Endothelial cell of hepatic sinusoid (primary cell): Measurements from ENCODE around the gene CREB5.

Experiments used
- in situ Hi-C: cut with HindIII; loops from 2 replicates; pipeline ENCODE4 v1.10.0; 2017; ENCODE audit warnings: low sequenced_read_pairs

The CREB5 gene

DNA sequence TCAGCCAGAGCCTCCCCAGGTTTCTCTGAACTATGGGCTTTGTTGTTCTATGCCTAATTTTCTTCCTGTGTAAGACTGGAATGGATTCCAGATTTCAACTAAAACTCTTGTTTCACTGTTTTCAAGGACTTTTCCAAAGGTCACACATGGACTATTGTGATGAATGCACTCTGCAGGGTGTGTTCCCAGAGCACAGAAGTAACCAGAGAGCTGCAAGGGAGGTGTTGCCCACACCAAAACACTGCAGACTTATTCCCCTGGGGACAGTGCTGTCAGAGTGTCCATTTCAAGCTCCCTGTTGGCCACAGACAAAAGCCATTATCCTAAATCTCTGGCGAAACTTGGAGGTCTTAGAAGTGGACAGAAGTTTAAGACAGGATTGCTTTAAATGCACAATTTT is 314.2 kb downstream of the CREB5 start:
- in situ Hi-C loops, result loop anchor here (5.0 kb wide), 1 partner anchor 84 kb away; no protein-coding TSS in a partner anchor

DNA sequence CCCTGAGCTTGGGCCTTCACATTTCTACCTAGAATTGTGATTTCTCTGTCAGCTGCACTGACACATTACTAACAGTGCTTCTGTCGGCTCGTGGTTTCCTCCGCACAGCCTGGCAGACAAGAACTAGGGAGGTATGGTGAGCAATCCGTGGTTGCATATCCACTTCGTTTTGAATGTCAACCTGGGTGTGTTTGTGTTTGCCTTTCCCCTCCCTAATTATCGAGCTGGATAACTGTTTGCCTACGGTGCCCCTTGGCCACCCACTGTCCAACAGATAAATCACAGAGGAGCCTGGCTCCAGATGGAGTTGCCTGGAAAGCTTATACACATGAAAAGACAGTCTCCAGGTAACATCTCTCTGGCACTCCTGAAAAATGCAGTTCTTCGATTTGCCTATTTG is 317.0 kb downstream of the CREB5 start:
- in situ Hi-C loops, result loop anchor here (5.0 kb wide), 1 partner anchor 87 kb away; no protein-coding TSS in a partner anchor

DNA sequence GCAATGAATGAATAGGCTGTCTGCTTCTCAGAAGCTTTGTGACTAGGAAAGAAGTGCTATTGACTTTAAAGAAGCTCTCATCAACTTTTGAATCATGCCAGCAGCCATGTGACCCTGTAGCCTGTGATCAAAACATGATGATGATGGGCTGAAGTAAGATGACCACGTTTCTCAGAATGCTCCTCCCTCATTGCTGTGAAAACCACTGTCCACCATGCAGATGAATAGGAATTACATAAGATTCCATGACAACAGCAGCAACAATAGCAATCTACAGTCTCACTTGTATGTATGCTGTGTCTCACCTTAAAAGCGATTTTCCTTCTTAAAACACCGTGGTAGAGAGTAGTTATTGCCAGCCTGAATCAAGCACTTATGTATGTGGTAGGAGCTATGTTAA is 317.4 kb downstream of the CREB5 start:
- in situ Hi-C loops, result loop anchor here (5.0 kb wide), 1 partner anchor 87 kb away; no protein-coding TSS in a partner anchor

DNA sequence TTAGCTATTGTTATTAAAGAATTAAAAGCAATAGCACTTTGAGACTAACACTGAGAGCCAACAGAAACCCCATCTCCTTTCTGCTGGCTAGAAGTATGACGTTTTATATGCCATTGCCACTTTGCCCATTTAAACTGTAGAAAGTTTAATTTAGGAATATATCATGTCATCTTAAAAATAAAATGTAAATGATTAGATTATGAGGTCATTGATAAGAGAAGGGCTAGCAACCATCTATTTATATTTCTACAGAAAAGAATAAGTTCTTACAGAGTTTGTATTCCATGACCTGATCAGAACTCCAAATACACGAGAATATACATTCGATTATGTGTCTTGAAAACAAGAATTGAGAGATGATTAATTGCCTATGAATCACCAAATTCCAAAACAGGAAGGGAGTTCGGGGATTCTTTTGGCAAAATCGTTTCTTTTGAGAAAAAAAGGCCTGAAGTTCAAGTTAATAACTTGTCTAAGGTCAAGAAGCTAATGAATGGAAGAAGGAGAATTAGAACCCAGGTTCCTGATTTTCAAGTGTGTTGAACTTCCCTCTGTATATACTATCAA is 318.9 kb downstream of the CREB5 start:
- in situ Hi-C loops, result no loop called here

DNA sequence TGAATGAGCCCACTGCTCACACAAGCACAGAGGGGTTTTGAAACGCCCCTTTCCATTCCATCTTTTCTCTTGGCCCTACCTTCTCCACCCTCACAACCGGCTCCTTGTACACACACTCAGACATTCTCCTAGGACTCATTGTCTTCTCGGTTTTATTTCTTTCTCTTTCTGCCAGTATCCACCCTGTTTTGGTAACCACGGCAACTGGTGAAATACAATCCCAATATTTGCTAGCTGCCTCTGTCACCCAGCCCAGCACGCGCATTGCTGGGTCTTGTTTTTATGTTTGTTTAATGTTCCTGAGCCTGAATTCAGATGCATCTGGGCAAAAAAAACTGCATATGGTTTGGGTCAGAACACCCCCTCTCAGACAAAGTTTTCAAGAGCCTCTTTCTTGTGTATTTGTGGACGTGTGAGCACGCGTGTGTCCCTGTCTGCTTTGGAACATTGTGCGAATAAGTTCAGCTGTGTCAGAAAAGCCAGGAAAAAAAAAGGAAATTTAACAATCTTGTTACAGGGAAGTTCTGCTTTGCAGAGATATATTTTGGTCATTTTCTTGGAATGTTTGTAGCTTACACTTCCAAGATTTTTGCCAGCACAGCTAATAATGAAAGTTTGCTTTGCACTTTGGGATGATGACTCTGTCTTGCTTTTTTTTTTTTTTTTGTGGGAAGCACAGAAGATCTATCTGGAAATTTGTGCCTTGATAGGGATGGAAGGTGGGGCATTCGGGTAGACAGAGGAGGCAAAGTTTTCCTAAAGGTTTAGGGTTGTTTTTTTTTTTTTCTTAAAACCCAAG is 320.0 kb downstream of the CREB5 start:
- in situ Hi-C loops, result no loop called here

DNA sequence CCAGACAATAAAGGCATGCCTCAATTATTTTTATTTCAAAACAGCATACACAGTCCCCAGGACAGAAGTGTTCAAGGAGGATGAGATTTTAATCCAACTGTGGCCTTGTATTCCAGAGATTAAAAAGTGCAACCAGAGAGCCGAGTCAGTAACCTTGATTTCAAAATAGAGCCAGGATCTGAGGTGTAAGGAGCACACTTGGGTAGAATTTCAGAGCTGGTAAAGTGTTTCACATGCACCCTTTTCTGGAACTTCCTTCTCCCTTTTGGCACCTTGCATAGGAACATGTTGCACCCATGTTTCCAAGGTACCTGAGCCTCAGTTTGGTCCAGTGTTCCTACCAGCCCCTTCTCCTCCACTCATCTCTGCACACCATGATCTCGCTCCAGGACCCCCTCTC is 320.7 kb downstream of the CREB5 start:
- in situ Hi-C loops, result no loop called here

DNA sequence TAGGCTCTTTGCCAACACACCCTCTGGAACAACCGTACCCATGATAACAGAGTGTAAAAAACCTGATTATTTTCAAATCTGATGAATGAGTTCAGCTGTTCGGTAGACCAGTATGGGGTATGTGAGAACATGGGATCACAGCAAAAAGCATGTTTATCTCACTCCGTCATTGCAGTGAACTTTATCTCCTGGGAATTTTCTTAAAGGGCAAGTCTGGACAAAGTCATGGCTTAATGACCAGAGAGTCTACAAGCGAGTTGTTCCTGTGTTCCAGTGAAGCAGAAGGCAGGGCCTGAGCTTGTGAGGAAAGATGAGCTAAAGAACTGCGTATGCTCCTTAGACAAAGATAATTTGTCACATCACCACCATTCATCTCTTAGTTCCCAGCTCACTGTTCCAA is 326.1 kb downstream of the CREB5 start:
- in situ Hi-C loops, result no loop called here

DNA sequence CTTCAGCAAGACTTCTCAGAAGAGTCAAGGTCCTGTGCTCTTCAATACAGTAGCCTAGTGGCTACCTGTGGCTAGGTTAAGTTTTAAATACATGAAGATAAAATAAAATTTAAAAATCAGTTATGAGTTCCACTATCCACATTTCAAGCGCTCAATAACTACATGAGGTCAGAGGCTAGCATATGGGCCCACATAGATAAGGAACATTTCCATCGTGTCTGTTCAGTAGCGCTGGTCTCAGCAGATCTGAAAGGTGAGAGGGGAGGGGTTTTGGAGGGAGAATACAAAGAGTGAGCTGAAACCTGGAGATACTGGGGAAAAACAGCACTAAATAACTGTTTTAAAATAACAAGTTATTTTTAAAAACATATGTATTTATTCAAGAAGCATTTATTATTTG is 326.8 kb downstream of the CREB5 start:
- in situ Hi-C loops, result no loop called here

DNA sequence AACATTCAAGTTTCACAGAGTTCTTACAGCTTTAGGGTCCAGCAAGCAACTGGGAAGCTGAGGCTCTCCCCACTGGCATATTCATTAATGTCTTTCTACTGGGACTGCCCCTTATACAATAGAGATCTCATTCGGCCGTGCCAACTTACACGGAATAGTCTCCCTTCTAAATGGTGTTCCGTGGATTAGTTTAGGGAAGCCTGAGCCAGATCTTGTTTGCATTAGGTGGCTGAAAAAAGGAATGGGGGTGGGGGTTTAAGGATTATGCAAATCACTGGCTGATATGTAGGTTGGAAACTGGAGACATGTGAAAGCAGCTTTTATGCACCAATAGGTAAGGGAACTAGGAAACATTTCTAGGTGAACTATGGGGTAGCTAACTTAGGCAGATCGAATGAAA is 327.5 kb downstream of the CREB5 start:
- in situ Hi-C loops, result no loop called here

DNA sequence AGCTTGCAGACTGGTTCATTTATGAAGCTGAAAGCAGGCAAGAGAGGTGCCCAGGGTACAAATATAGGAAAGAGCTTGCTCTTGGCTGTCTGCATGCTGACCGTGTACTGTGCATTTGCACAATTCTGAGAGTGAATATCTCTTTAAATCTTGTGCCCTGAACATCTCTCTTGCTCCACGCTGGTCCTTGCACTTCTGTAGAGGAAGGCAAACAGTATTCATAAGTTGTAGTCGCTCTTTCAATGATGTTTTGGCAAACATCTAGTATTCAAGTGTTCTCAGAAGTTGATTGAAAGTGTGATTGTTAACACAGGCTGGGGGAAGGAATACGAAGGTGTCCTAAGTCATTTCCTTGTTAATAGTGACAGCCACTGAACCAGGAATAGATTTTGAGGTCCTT is 332.6 kb downstream of the CREB5 start:
- in situ Hi-C loops, result no loop called here

DNA sequence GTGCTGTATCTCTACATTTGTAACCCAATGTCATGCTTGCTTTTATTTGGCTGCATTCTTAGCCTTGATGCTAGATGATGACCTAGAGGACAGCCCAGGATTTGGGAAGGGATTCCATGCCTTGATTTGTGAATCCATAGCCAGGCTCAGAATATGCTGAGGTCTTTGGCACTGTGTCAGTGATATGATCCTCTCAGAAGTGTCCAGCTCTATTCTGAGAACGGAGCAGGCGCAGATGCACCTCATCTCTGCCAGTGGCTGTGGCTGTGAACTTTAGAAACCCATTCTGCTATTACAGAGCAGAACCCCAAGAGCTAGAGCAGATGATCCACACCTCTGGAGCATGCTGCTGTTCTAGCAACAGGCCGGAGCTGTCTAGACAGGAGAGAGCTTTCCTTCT is 333.0 kb downstream of the CREB5 start:
- in situ Hi-C loops, result no loop called here

DNA sequence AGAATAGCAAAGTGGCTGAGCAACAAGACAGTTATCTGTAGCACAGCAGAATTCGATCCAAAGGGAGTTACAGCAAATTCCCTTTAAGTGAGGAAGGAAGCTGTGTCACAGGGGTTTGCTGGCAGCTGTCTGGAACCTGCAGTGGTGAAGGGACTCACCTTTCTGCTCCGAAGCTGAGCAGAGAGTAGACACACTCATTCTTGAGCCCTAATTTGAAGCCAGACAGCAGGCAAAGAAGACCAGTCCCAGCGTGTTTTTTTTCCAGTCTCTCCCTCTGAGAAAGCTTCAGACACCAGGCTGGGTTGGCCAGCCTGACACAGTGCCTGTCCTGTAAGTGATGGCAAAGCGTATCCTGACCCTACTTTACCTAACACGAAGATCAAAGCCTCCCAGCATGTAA is 335.1 kb downstream of the CREB5 start:
- in situ Hi-C loops, result no loop called here

DNA sequence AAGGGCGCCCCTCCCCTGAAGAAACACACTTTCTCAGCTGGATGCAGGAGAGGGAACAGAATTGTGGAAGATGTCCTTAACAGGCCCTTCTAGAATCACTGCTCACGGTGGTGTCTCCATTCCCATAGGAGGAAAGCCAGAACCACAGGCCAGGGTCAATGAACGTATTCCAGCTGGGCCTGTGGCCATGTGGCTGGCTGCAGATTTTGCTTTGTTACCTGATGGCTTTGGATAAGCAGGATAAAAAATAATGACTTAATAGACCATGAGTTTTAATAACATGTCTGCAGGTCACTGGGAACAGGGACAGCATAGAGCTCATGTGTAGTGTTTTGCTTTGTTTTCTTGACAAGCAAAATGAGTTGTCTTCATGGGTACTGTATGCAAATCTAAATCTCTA is 335.5 kb downstream of the CREB5 start:
- in situ Hi-C loops, result no loop called here

DNA sequence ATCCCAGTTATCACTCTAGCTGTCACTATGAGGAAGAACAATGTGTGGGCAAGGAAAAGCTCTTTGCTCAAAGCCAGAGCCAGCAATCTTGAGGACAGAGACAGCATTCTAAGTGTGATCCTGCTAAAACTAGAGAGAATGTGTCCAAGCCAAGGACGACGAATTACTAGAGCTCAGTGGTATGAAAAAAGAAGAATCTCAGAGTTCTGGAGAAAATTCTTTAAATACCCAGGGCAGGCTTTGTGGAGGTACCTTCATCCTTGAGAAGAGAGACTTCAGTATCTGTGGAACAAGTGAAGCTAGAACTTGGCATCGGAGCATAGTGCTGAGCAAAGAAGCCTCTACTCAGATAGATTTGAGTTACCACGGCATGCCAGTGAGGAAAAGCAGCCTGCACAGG is 336.0 kb downstream of the CREB5 start:
- in situ Hi-C loops, result no loop called here

DNA sequence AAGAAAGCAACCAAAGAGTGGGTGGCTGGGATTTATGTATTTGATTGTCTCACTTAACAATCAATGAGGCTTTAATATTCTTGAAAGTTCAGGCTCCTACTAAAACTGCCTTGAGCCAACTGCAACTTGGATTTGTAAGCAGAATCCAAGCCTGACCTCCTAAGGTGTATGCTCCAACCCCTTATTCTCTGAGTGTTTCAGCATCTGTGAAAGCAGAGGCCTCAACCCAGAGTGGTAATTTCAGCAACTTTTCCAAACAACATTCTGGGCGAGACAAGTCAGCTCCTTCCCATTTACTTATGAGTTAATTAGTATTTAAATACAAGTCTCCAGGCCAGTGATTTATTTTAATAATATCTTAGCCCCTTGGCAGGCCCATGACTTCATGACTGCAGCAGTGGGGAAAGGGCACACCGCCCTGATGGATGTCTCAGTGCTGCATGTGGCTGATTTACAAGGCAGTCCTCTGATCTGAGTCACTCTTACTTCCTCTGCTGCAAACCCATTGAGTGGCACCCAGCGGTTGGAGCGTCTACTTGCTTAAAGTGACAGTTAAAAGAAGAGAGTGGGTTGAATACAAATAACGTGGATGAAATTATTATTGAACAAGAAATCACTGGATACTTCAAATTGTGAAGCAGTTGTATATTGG is 336.7 kb downstream of the CREB5 start:
- in situ Hi-C loops, result no loop called here

DNA sequence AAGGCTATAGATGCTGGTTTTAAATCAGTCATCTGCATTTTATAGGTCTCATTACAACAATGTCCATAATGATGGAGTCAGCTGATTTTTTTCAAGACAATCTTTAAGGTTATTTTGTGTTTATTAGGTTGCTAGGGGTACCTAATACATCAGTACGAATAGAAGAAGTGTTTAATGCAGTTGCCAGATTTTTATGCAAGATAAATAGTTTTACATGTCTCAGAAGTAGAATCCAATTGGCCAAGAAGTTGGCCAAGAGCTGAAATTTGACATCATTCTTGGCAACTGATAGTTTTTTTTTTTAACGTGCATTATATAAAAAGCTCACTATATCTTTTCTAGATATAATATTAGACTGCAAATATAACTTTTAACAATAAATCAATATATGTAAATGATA is 337.3 kb downstream of the CREB5 start:
- in situ Hi-C loops, result no loop called here

DNA sequence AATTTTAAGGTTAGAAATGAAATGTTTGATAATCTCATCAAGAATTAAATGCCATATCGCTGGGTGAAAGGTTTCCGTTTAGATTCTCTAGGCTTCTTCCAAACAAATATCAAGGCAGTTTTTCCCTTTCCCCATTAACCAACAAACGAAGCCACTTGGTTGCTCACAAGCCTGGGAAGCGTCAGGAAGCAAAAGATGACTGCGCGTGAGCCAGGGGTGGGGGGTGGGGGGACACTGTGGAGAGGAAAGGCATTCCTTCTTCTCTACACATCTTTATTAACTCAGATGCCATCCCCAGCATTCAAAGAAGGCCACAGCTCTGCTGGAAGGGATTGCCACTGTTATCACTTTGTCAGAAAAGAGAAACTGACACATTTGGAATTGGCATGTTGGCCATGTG is 338.7 kb downstream of the CREB5 start:
- in situ Hi-C loops, result no loop called here

DNA sequence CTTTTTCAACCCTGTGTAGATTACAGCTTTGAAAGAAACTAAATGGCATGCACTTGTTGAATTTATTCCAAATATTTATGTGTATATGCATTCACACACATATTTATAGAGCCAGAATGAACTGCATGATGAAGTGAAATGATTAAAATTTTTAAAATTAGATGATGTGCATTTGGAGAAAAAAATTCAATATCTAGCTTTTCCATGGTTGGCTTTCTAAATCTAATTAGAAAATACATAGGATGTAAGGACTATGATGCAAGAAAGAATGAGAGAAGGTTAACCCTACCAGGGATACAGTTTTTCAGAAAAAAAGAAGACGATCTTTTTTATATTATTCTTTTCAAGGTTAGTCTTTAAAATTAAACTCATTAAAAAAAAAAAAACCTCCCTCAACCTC is 341.3 kb downstream of the CREB5 start:
- in situ Hi-C loops, result no loop called here

DNA sequence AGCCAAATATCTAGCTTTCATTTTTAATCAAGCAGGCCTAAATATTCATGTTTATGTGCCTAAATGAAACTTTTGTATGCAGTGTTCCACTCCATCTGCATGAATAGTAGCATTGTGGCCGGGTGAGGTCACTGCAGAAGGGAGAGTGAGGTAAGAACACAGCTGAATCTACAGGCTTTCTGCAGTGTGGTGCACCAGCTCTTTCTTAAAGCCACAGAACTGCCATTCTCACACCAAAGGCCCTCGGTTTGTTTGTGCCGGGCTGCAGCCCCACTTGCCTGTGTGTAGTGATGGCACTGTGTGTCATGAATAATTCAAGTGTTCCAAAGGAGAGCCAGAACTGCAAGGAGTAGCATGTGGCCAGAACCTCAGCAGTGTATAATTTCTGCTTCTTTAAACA is 341.7 kb downstream of the CREB5 start:
- in situ Hi-C loops, result no loop called here

DNA sequence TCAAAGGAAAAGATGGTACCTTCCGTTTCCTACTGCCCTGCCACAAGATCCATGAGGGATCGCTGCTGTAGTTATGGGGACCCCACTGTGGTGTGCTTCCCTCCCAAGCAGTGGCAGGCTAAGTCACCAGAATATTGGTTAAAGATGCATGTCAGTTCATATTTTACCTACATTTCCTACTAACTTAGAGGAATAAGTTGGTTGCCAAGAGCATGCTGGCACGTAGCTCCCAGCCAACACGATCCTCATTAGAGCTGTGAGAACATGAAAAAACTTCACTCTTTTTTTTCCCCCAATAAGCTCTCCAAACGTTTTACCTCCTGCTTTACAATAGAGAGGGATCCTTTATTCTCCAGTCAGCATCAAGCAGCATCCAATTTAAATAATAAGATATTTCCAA is 342.1 kb downstream of the CREB5 start:
- in situ Hi-C loops, result no loop called here

DNA sequence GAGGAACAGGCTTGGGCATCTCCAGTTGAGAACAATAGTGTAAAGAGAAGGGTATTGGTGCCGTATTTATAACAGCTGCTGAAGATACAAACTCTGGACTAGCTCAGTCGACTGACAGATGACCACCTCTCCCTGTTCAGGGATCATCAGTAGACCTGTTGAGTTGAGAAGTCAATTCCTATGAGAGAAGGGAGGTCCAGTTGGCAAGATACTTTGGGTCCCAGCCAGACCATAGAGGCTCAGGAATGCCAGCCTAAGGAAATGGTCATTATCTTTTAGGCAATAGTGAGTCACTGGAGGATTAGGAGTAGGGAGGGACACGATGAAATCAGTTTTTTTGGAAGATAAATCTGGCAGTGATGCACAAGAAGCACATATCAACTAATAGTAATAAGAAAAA is 342.9 kb downstream of the CREB5 start:
- in situ Hi-C loops, result no loop called here

DNA sequence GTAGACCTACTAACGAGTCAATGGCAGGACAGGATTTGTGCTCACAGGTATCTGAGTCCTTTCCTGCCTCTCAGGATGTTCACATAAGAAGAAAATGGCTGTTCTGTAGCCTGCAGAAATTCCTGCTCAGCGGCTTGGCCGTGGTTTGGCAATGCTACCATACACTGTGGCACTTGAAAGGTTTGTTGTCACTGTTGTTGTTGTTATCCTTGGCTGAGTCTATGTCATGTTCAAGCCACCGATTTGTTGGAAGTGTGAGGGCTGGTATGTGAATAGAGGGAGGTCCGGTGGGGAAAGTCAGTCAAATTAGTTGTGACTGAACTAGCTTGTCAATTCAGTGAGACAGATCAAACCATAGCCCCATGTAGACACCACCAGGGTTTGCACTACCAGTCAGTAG is 345.9 kb downstream of the CREB5 start:
- in situ Hi-C loops, result no loop called here
